ENCODE data around the gene EHBP1L1. TPM values are rescaled to one million over a fixed set of nuclear protein-coding genes. Genes with fewer than 3 reads are reported as not detected.
A peak's percentile ranks its signal among the peaks of the same experiment; 100 is the strongest.

Gene EHBP1L1
- total RNA-seq, 2 experiments from 2014 or later = 118 to 120 TPM

- ATAC-seq (ENCODE audit: low read depth) (peak; percentile 72), DNase-seq (peak; percentile 97)
- Mint-ChIP-seq H3K4me1 (peaks cover 58% of the 10 kb centered on the region), H3K27ac (peak within 1 kb of the TSS; percentile 98), H3K27me3 (no peaks in the 10 kb centered on the region), H3K9me3 (no peaks in the 10 kb centered on the region), H3K36me3 (peaks cover 9% of the 10 kb centered on the region), H3K4me3 (peak within 1 kb of the TSS; percentile 94)
- POLR2A ChIA-PET = interaction anchor here (0.6 to 5.3 kb wide), 18 partner anchors 11 to 150 kb away, joined by 3 to 52 read pairs (median 10); partner anchors contain the start of genes MALAT1, PCNX3, RELA and SCYL1
Observed at GRCh38 chr11:65569973-65570918, 5.6 kb upstream of the EHBP1L1 start, which contains the start of gene ZNRD2. TSS of gene ZNRD2 (plus strand) at chr11:65570477. CDS start at chr11:65570492, 15 bp downstream.

GRCh38 chr11:65571420-65571819 is 4.4 kb upstream of the EHBP1L1 start:
- DNase-seq (no peak), ATAC-seq (ENCODE audit: low read depth) (no peak)
- Mint-ChIP-seq H3K27ac (peak overlapping the region; percentile 98), H3K4me1 (peaks cover 51% of the 10 kb centered on the region), H3K4me3 (peak overlapping the region; percentile 94), H3K36me3 (peaks cover 9% of the 10 kb centered on the region), H3K9me3 (no peaks in the 10 kb centered on the region), H3K27me3 (no peaks in the 10 kb centered on the region)
- POLR2A ChIA-PET = interaction anchor here (0.7 to 5.3 kb wide), 11 partner anchors 10 to 319 kb away, joined by 3 to 52 read pairs (median 12); partner anchors contain the start of genes CCDC85B, PCNX3 and SIPA1

GRCh38 chr11:65571940-65572339 is 3.9 kb upstream of the EHBP1L1 start:
- DNase-seq = no peak
- H3K4me1 Mint-ChIP-seq = peaks cover 48% of the 10 kb centered on the region
- no peaks in the 10 kb centered on the region for H3K27me3 Mint-ChIP-seq
- H3K4me3 Mint-ChIP-seq = peak overlapping the region; percentile 94
- H3K36me3 Mint-ChIP-seq = peaks cover 9% of the 10 kb centered on the region
- peak overlapping the region; percentile 98 for H3K27ac Mint-ChIP-seq
- POLR2A ChIA-PET = interaction anchor here (0.6 to 5.3 kb wide), 25 partner anchors 11 to 350 kb away, joined by 3 to 52 read pairs (median 6); partner anchors contain the start of genes CCDC85B, KCNK7, MALAT1 and NEAT1
- H3K9me3 Mint-ChIP-seq = no peaks in the 10 kb centered on the region
- no peak for ATAC-seq (ENCODE audit: low read depth)

- Mint-ChIP-seq H3K4me3 (peak within 1 kb of the TSS; percentile 94), H3K27ac (peak within 1 kb of the TSS; percentile 98), H3K36me3 (peaks cover 9% of the 10 kb centered on the region), H3K27me3 (no peaks in the 10 kb centered on the region), H3K4me1 (peaks cover 47% of the 10 kb centered on the region), H3K9me3 (no peaks in the 10 kb centered on the region)
- POLR2A ChIA-PET = interaction anchor here (0.6 to 5.3 kb wide), 26 partner anchors 11 to 349 kb away, joined by 3 to 52 read pairs (median 5); partner anchors contain the start of genes CCDC85B, KCNK7, MALAT1 and MAP3K11
- DNase-seq = peak; percentile 92
- peak; percentile 6 for ATAC-seq (ENCODE audit: low read depth)
Observed at GRCh38 chr11:65572356-65573051, 3.3 kb upstream of the EHBP1L1 start, which contains the start of gene FAM89B. TSS of gene FAM89B (plus strand) at chr11:65572538. CDS start at chr11:65572670, 132 bp downstream.

GRCh38 chr11:65573391-65574079 is 2.3 kb upstream of the EHBP1L1 start:
- ATAC-seq (ENCODE audit: low read depth) (no peak), DNase-seq (no peak)
- peaks cover 9% of the 10 kb centered on the region for H3K36me3 Mint-ChIP-seq
- H3K4me1 Mint-ChIP-seq = peaks cover 52% of the 10 kb centered on the region
- peak overlapping the region; percentile 90 for H3K27ac Mint-ChIP-seq
- H3K4me3 Mint-ChIP-seq = peak overlapping the region; percentile 87
- H3K9me3 Mint-ChIP-seq = no peaks in the 10 kb centered on the region
- POLR2A ChIA-PET = interaction anchor here (1.2 to 5.3 kb wide), 16 partner anchors 14 to 151 kb away, joined by 3 to 52 read pairs (median 8); partner anchors contain the start of genes MALAT1, MAP3K11, NEAT1 and PCNX3
- no peaks in the 10 kb centered on the region for H3K27me3 Mint-ChIP-seq

GRCh38 chr11:65574109-65574810 is 1.6 kb upstream of the EHBP1L1 start:
- H3K27ac Mint-ChIP-seq = peak overlapping the region; percentile 91
- peak; percentile 92 for DNase-seq
- no peaks in the 10 kb centered on the region for H3K27me3 Mint-ChIP-seq
- H3K4me1 Mint-ChIP-seq = peaks cover 47% of the 10 kb centered on the region
- peak; percentile 17 for ATAC-seq (ENCODE audit: low read depth)
- H3K4me3 Mint-ChIP-seq = peak overlapping the region; percentile 92
- POLR2A ChIA-PET = interaction anchor here (1.0 to 5.3 kb wide), 13 partner anchors 14 to 317 kb away, joined by 3 to 107 read pairs (median 7); partner anchors contain the start of genes MAP3K11 and PCNX3
- peaks cover 8% of the 10 kb centered on the region for H3K36me3 Mint-ChIP-seq
- no peaks in the 10 kb centered on the region for H3K9me3 Mint-ChIP-seq

- Mint-ChIP-seq H3K36me3 (peaks cover 9% of the 10 kb centered on the region), H3K27me3 (no peaks in the 10 kb centered on the region), H3K4me1 (peaks cover 47% of the 10 kb centered on the region), H3K27ac (peak overlapping the region; percentile 91), H3K4me3 (peak overlapping the region; percentile 92), H3K9me3 (no peaks in the 10 kb centered on the region)
- POLR2A ChIA-PET = interaction anchor here (0.7 to 4.9 kb wide), 16 partner anchors 9 to 742 kb away, joined by 3 to 107 read pairs (median 4); partner anchors contain the start of genes CD248, MALAT1 and PCNX3
- DNase-seq = no peak
- ATAC-seq (ENCODE audit: low read depth) = peak; percentile 5
Observed at GRCh38 chr11:65574811-65575567, 864 bp upstream of the EHBP1L1 start.

GRCh38 chr11:65576232-65576866 is 496 bp downstream of the EHBP1L1 start:
- no peak for DNase-seq
- H3K9me3 Mint-ChIP-seq = no peaks in the 10 kb centered on the region
- ATAC-seq (ENCODE audit: low read depth) = no peak
- H3K27ac Mint-ChIP-seq = peak overlapping the region; percentile 78
- H3K27me3 Mint-ChIP-seq = no peaks in the 10 kb centered on the region
- H3K4me3 Mint-ChIP-seq = peak overlapping the region; percentile 88
- H3K4me1 Mint-ChIP-seq = peaks cover 42% of the 10 kb centered on the region
- POLR2A ChIA-PET = interaction anchor here (0.8 to 4.9 kb wide), 12 partner anchors 7 to 69 kb away, joined by 3 to 107 read pairs (median 5); partner anchors contain the start of gene PCNX3
- H3K36me3 Mint-ChIP-seq = peaks cover 13% of the 10 kb centered on the region

- DNase-seq (no peak), ATAC-seq (ENCODE audit: low read depth) (no peak)
- POLR2A ChIA-PET = interaction anchor here (0.6 to 4.9 kb wide), 12 partner anchors 9 to 77 kb away, joined by 3 to 107 read pairs (median 5); partner anchors contain the start of gene PCNX3
- H3K4me1 Mint-ChIP-seq = peaks cover 35% of the 10 kb centered on the region
- peak overlapping the region; percentile 88 for H3K4me3 Mint-ChIP-seq
- H3K27me3 Mint-ChIP-seq = no peaks in the 10 kb centered on the region
- H3K27ac Mint-ChIP-seq = peak overlapping the region; percentile 78
- peaks cover 14% of the 10 kb centered on the region for H3K36me3 Mint-ChIP-seq
- H3K9me3 Mint-ChIP-seq = no peaks in the 10 kb centered on the region
Observed at GRCh38 chr11:65576867-65577755, 1.3 kb downstream of the EHBP1L1 start.

- no peak for DNase-seq
- peak overlapping the region; percentile 57 for H3K27ac Mint-ChIP-seq
- ATAC-seq (ENCODE audit: low read depth) = no peak
- peaks cover 14% of the 10 kb centered on the region for H3K36me3 Mint-ChIP-seq
- POLR2A ChIA-PET = interaction anchor here (0.9 to 4.9 kb wide), 5 partner anchors 11 to 78 kb away, joined by 3 to 107 read pairs (median 6); partner anchors contain the start of gene PCNX3
- peaks cover 38% of the 10 kb centered on the region for H3K4me1 Mint-ChIP-seq
- no peaks in the 10 kb centered on the region for H3K9me3 Mint-ChIP-seq
- H3K27me3 Mint-ChIP-seq = no peaks in the 10 kb centered on the region
- peak overlapping the region; percentile 88 for H3K4me3 Mint-ChIP-seq
Observed at GRCh38 chr11:65577756-65578109, 1.9 kb downstream of the EHBP1L1 start.

All from activated naive CD8-positive, alpha-beta T cell treated with anti-CD3 and anti-CD28 coated beads, Interleukin-2, amount 10 ng/mL, durations not matched to agents 7 days and 5 days (primary cell).